Stomach (tissue), 9 donors: ENCODE measurements around the gene CYTH1. TPM values are rescaled to one million over a fixed set of nuclear protein-coding genes. Genes with fewer than 3 reads are reported as not detected.

Source experiments
- DNase-seq, 2 donors: peaks; one replicate each; pipeline versions ENCODE4 v3.0.0 to v3.0.0-alpha.2; 2013 to 2019
- H3K27ac ChIP-seq, 5 donors: fragments of 200-600 bp in 4 of 5; sonication (generic) in 4 of 5; one replicate each; pipeline ENCODE4 v1.5.1; 2013 to 2019; ENCODE audit warnings: mild to moderate bottlenecking in 1 of 5, moderate library complexity in 1 of 5
- H3K27me3 ChIP-seq, 3 donors: fragments of 200-600 bp; sonication (generic); one replicate each; pipeline ENCODE4 v1.5.1; 2017 to 2019; ENCODE audit warnings: mixed run types in 1 of 3
- H3K36me3 ChIP-seq, 4 donors: fragments of 200-600 bp; sonication (generic); 1 replicate in 3 of 4; 2 replicates in 1 of 4; pipeline ENCODE4 v1.5.1; 2016 to 2019
- H3K4me1 ChIP-seq, 4 donors: fragments of 200-600 bp; sonication (generic); one replicate each; pipeline ENCODE4 v1.5.1; 2016 to 2019
- H3K4me3 ChIP-seq, 4 donors: fragments of 200-600 bp; sonication (generic) in 3 of 4; one replicate each; pipeline ENCODE4 v1.5.1; 2016 to 2019; ENCODE audit warnings: mild to moderate bottlenecking in 1 of 4
- H3K9me3 ChIP-seq, 4 donors: fragments of 200-600 bp; sonication (generic); one replicate each; pipeline ENCODE4 v1.5.1; 2016 to 2019
- CTCF ChIP-seq, 7 experiments: fragments of 450-650 bp in 4 of 7; fragments of 200-600 bp in 3 of 7; sonication (generic) in 3 of 7; IDR thresholded peaks; one replicate each; pipeline ENCODE4 v1.5.1; 2016 to 2019; ENCODE audit warnings: antibody characterized with exemption in 7 of 7, control low read depth in 2 of 7, mild to moderate bottlenecking in 1 of 7
- EP300 ChIP-seq: sonication (generic); formaldehyde crosslinking; IDR thresholded peaks from one replicate; pipeline ENCODE4 v1.6.1; 2017; ENCODE audit warnings: antibody characterized with exemption
- POLR2A ChIP-seq, 4 donors: fragments of 450-650 bp; IDR thresholded peaks; one replicate each; pipeline ENCODE4 v1.6.1; 2016; ENCODE audit warnings: antibody characterized with exemption in 4 of 4, control low read depth in 2 of 4, mild to moderate bottlenecking in 1 of 4, moderate library complexity in 1 of 4
- POLR2AphosphoS5 ChIP-seq, 3 donors: sonication (generic); formaldehyde crosslinking; IDR thresholded peaks; one replicate each; pipeline ENCODE4 v1.6.1; 2016; ENCODE audit warnings: antibody characterized with exemption in 3 of 3
- WGBS, 5 donors: extraction: QIAGEN DNeasy Blood & Tissue Kit in 3 of 5; methylation state at CpG; one replicate each; pipeline versions ENCODE4 v1.1.5 to v1.1.7; 2013 to 2018; 5-methylcytosine and 5-hydroxymethylcytosine counted together
- intact Hi-C: fragments of 100-400 bp; cut with DNase I; formaldehyde crosslinking; loops from one replicate; pipeline ENCODE4 v1.15.1; 2023; ENCODE audit warnings: low total_unique reads
- polyA plus RNA-seq, 3 donors: library from polyadenylated mRNA; stranded (reverse); fragments of 200-250 nt; gene quantifications; one replicate each; pipeline ENCODE4 v1.2.3, GENCODE V29; 2013
- total RNA-seq, 5 donors: library from RNA; depleted of rRNA; stranded (reverse); fragments of >200 nt; gene quantifications; one replicate each; pipeline versions ENCODE4 v1.1.0 to v1.2.3, GENCODE V29; 2014 to 2016
- donor health status: healthy with polysubstance abuse.
- donor health status: Bipolar disorder and iron deficiency.
- donor health status: healthy.

The CYTH1 gene
- total and polyA plus RNA-seq, 8 donors: 29.6 to 137 (median 55.9) TPM

- Histone ChIP-seq H3K4me1 (peaks cover 38 to 90% (median 73%) of the 10 kb centered on the region in 4 donors), H3K27me3 (no peaks in the 10 kb centered on the region), H3K27ac (peak overlapping the region in 4 of 5 donors; percentile 14 to 31 (median 31)), H3K9me3 (no peaks in the 10 kb centered on the region), H3K36me3 (no peaks in the 10 kb centered on the region), H3K4me3 (no peak overlapping the region)
- intact Hi-C loops: no loop called here
- TF ChIP-seq EP300 (no peak), POLR2A (IDR thresholded peaks at IDR 0.05) (no peak), POLR2AphosphoS5 (IDR thresholded peaks at IDR 0.05) (no peak), CTCF (IDR thresholded peaks at IDR 0.05) (no peak)
- DNase-seq: peak in 1 of 2 donors; percentile 22
- 75 to 84% (median 77%) methylated on average over 14 of the region's 14 CpGs for WGBS, 5 donors
These were observed 66.9 kb downstream of the CYTH1 start for GRCh38 chr17:78715000-78715771.

- WGBS, 5 donors: 92 to 100% (median 93%) methylated on average over 4 of the region's 4 CpGs
- Histone ChIP-seq H3K4me3 (no peak overlapping the region), H3K4me1 (peaks cover 38 to 90% (median 70%) of the 10 kb centered on the region in 4 donors)
These were observed 67.5 kb downstream of the CYTH1 start for GRCh38 chr17:78714534-78714933.

GRCh38 chr17:78712043-78712442 is 70.0 kb downstream of the CYTH1 start:
- Histone ChIP-seq H3K9me3 (no peaks in the 10 kb centered on the region), H3K4me3 (no peak overlapping the region), H3K4me1 (peaks cover 25 to 84% (median 63%) of the 10 kb centered on the region in 4 donors), H3K27ac (no peak overlapping the region), H3K36me3 (peaks cover 2 to 23% (median 15%) of the 10 kb centered on the region in 4 donors), H3K27me3 (no peaks in the 10 kb centered on the region)
- DNase-seq: no peak
- intact Hi-C loops: no loop called here
- WGBS, 5 donors: 84 to 94% (median 92%) methylated on average over 2 of the region's 2 CpGs
- no peak for TF ChIP-seq POLR2A (IDR thresholded peaks at IDR 0.05)
- TF ChIP-seq CTCF (IDR thresholded peaks at IDR 0.05): no peak
- TF ChIP-seq EP300: no peak
- TF ChIP-seq POLR2AphosphoS5 (IDR thresholded peaks at IDR 0.05): no peak

More at GRCh38 chr17:78714534-78714933, 67.5 kb downstream of the CYTH1 start:
- no peak for DNase-seq
- Histone ChIP-seq H3K27ac (no peak overlapping the region), H3K9me3 (no peaks in the 10 kb centered on the region), H3K27me3 (no peaks in the 10 kb centered on the region), H3K36me3 (peaks cover 0 to under 1% (median 0%) of the 10 kb centered on the region in 4 donors)
- intact Hi-C loops: no loop called here
- TF ChIP-seq CTCF (IDR thresholded peaks at IDR 0.05) (no peak), POLR2AphosphoS5 (IDR thresholded peaks at IDR 0.05) (no peak), POLR2A (IDR thresholded peaks at IDR 0.05) (no peak), EP300 (no peak)

GRCh38 chr17:78710607-78711006 is 71.5 kb downstream of the CYTH1 start:
- WGBS, 5 donors: 95 to 96% (median 96%) methylated on average over 4 of the region's 4 CpGs
- Histone ChIP-seq H3K9me3 (no peaks in the 10 kb centered on the region), H3K27ac (no peak overlapping the region), H3K4me1 (peaks cover 11 to 70% (median 52%) of the 10 kb centered on the region in 4 donors), H3K36me3 (peaks cover 7 to 37% (median 27%) of the 10 kb centered on the region in 4 donors), H3K4me3 (no peak overlapping the region), H3K27me3 (no peaks in the 10 kb centered on the region)
- no peak for DNase-seq
- no peak for TF ChIP-seq EP300
- TF ChIP-seq POLR2AphosphoS5 (IDR thresholded peaks at IDR 0.05): no peak
- TF ChIP-seq POLR2A (IDR thresholded peaks at IDR 0.05): no peak
- TF ChIP-seq CTCF (IDR thresholded peaks at IDR 0.05): no peak
- intact Hi-C loops: no loop called here
